Body of pancreas (tissue), 4 donors: ENCODE results near the gene HECTD1. TPM values are rescaled to one million over a fixed set of nuclear protein-coding genes. Genes with fewer than 3 reads are reported as not detected.

Experiments used
- ATAC-seq: fragments of 150-250 bp; one replicate; pipeline ENCODE4 v1.9.1; 2016
- DNase-seq, 4 donors: peaks; one replicate each; pipeline ENCODE4 v3.0.0-alpha.2; 2019
- H3K27ac ChIP-seq, 4 donors: fragments of 200-600 bp; sonication (generic); 1 replicate in 3 of 4; 2 replicates in 1 of 4; pipeline versions ENCODE4 v1.5.1 to v1.6.1; 2016 to 2019; ENCODE audit warnings: mild to moderate bottlenecking in 1 of 4, mixed read lengths in 1 of 4, moderate library complexity in 1 of 4
- H3K27me3 ChIP-seq, 2 donors: fragments of 200-600 bp; sonication (generic); one replicate each; pipeline ENCODE4 v1.6.0; 2016; ENCODE audit warnings: mild to moderate bottlenecking in 1 of 2
- H3K36me3 ChIP-seq, 2 donors: fragments of 200-600 bp; sonication (generic); replicated peaks in 1 of 2; 2 replicates each; pipeline ENCODE4 v1.5.1; 2016; ENCODE audit warnings: low read depth in 2 of 2; ENCODE audit not compliant: insufficient read depth in 1 of 2
- H3K4me1 ChIP-seq: fragments of 200-600 bp; sonication (generic); one replicate; pipeline ENCODE4 v1.6.0; 2016
- H3K4me3 ChIP-seq, 2 donors: fragments of 200-600 bp; sonication (generic); 1 replicate in 1 of 2; 2 replicates in 1 of 2; pipeline ENCODE4 v1.5.1; 2016 to 2019
- H3K9me3 ChIP-seq, 3 donors: fragments of 200-600 bp; sonication (generic); 1 replicate in 2 of 3; 2 replicates in 1 of 3; pipeline ENCODE4 v1.5.1; 2016
- CTCF ChIP-seq, 7 experiments: fragments of 450-650 bp in 4 of 7; fragments of 200-600 bp in 3 of 7; sonication (generic) in 3 of 7; IDR thresholded peaks; one replicate each; pipeline ENCODE4 v1.5.1; 2016 to 2019; ENCODE audit warnings: antibody characterized with exemption in 7 of 7
- POLR2A ChIP-seq, 3 donors: fragments of 450-650 bp; IDR thresholded peaks; one replicate each; pipeline ENCODE4 v1.6.1; 2016; ENCODE audit warnings: antibody characterized with exemption in 3 of 3, mild to moderate bottlenecking in 2 of 3
- WGBS, 2 donors: methylation state at CpG; one replicate each; pipeline ENCODE4 v1.1.5; 2017; 5-methylcytosine and 5-hydroxymethylcytosine counted together
- intact Hi-C: fragments of 100-400 bp; cut with DNase I; formaldehyde crosslinking; loops from one replicate; pipeline ENCODE4 v1.15.1; 2023
- total RNA-seq, 2 donors: library from RNA; depleted of rRNA; stranded (reverse); fragments of >200 nt; gene quantifications; one replicate each; pipeline ENCODE4 v1.1.0, GENCODE V29; 2016

HECTD1 gene
- total RNA-seq, 2 donors from 2014 or later, result 110 to 221 TPM

GRCh38 chr14:31219169-31219568 lies 11.6 kb upstream of the HECTD1 start:
- WGBS, 2 donors, result 80% methylated on average over 3 of the region's 3 CpGs
- Histone ChIP-seq H3K4me1 (no peaks in the 10 kb centered on the region), H3K27me3 (no peaks in the 10 kb centered on the region), H3K4me3 (no peak overlapping the region), H3K27ac (no peak overlapping the region), H3K9me3 (no peaks in the 10 kb centered on the region), H3K36me3 (no peaks in the 10 kb centered on the region)
- no peak for ATAC-seq
- TF ChIP-seq POLR2A (IDR thresholded peaks at IDR 0.05) (no peak), CTCF (IDR thresholded peaks at IDR 0.05) (no peak)
- no peak for DNase-seq
- intact Hi-C loops, result no loop called here

GRCh38 chr14:31216359-31216758 lies 8.8 kb upstream of the HECTD1 start:
- no peaks in the 10 kb centered on the region for H3K9me3 ChIP-seq
- intact Hi-C loops, result no loop called here
- no peaks in the 10 kb centered on the region for H3K4me1 ChIP-seq
- no peak overlapping the region for H3K27ac ChIP-seq
- ATAC-seq (no peak), DNase-seq (no peak)
- TF ChIP-seq CTCF (IDR thresholded peaks at IDR 0.05) (no peak), POLR2A (IDR thresholded peaks at IDR 0.05) (no peak)
- 91 to 93% methylated on average over 9 of the region's 9 CpGs for WGBS, 2 donors
- no peak overlapping the region for H3K4me3 ChIP-seq
- no peaks in the 10 kb centered on the region for H3K36me3 ChIP-seq
- no peaks in the 10 kb centered on the region for H3K27me3 ChIP-seq

GRCh38 chr14:31212893-31213292 lies 5.3 kb upstream of the HECTD1 start:
- TF ChIP-seq POLR2A (IDR thresholded peaks at IDR 0.05) (no peak), CTCF (IDR thresholded peaks at IDR 0.05) (no peak)
- H3K27me3 ChIP-seq, result no peaks in the 10 kb centered on the region
- no peak overlapping the region for H3K27ac ChIP-seq
- no peak for ATAC-seq
- no peak for DNase-seq
- H3K4me1 ChIP-seq, result peaks cover 10% of the 10 kb centered on the region
- no peak overlapping the region for H3K4me3 ChIP-seq
- no peaks in the 10 kb centered on the region for H3K9me3 ChIP-seq
- intact Hi-C loops, result no loop called here
- H3K36me3 ChIP-seq, result no peaks in the 10 kb centered on the region
- WGBS, 2 donors, result 98 to 100% methylated on average over 2 of the region's 2 CpGs

GRCh38 chr14:31209605-31210004 lies 2.0 kb upstream of the HECTD1 start:
- H3K27me3 ChIP-seq, result no peaks in the 10 kb centered on the region
- H3K36me3 ChIP-seq, result no peaks in the 10 kb centered on the region
- intact Hi-C loops, result no loop called here
- DNase-seq, result no peak
- ATAC-seq, result no peak
- peak overlapping the region in 2 of 4 donors; percentile 98 to 99 for H3K27ac ChIP-seq
- H3K4me1 ChIP-seq, result peaks cover 20% of the 10 kb centered on the region
- no peak overlapping the region for H3K4me3 ChIP-seq
- 91 to 93% methylated on average over 5 of the region's 5 CpGs for WGBS, 2 donors
- TF ChIP-seq POLR2A (IDR thresholded peaks at IDR 0.05) (no peak), CTCF (IDR thresholded peaks at IDR 0.05) (no peak)
- no peaks in the 10 kb centered on the region for H3K9me3 ChIP-seq

- DNase-seq, result no peak
- peaks cover 20% of the 10 kb centered on the region for H3K4me1 ChIP-seq
- peak overlapping the region; percentile 93 to 99 (median 98) for H3K27ac ChIP-seq
- no peaks in the 10 kb centered on the region for H3K36me3 ChIP-seq
- no peak overlapping the region for H3K4me3 ChIP-seq
- TF ChIP-seq CTCF (IDR thresholded peaks at IDR 0.05) (no peak), POLR2A (IDR thresholded peaks at IDR 0.05) (no peak)
- intact Hi-C loops, result no loop called here
- no peaks in the 10 kb centered on the region for H3K27me3 ChIP-seq
- ATAC-seq, result no peak
- 73 to 76% methylated on average over 16 of the region's 16 CpGs for WGBS, 2 donors
- no peaks in the 10 kb centered on the region for H3K9me3 ChIP-seq
Observed at GRCh38 chr14:31208546-31209424, 1.2 kb upstream of the HECTD1 start.
